H1 (cell line): ENCODE data around the gene FBLN2. TPM values are rescaled to one million over a fixed set of nuclear protein-coding genes. Genes with fewer than 3 reads are reported as not detected.

Experiments
- ATF3 ChIP-seq: IDR thresholded peaks from 2 replicates; pipeline ENCODE4 v1.6.1; 2011; ENCODE audit warnings: low read depth, mild to moderate bottlenecking, low read length; ENCODE audit not compliant: insufficient read depth
- CHD7 ChIP-seq: fragments of 300-600 bp; sonication (generic); IDR thresholded peaks from 2 replicates; pipeline ENCODE4 v1.7.1; 2012; ENCODE audit warnings: low read length, moderate library complexity, mild to moderate bottlenecking, inconsistent platforms; ENCODE audit not compliant: insufficient replicate concordance
- EZH2 ChIP-seq: fragments of 200-600 bp; sonication (generic); IDR thresholded peaks from 2 replicates; pipeline ENCODE4 v1.7.1; 2012; ENCODE audit warnings: low read depth, mild to moderate bottlenecking, moderate library complexity, low read length, inconsistent platforms; ENCODE audit not compliant: severe bottlenecking
- JUND ChIP-seq: IDR thresholded peaks from 2 replicates; pipeline ENCODE4 v1.6.1; 2011; ENCODE audit warnings: mild to moderate bottlenecking, improper control_type of control experiment, low read length
- POLR2A ChIP-seq, 2 experiments: IDR thresholded peaks; 1 replicate in 1 of 2; 2 replicates in 1 of 2; pipeline ENCODE4 v1.6.1; 2011; ENCODE audit warnings: low read depth in 2 of 2, low read length in 2 of 2, mild to moderate bottlenecking in 2 of 2; ENCODE audit errors: control extremely low read depth in 1 of 2
- SIX5 ChIP-seq: IDR thresholded peaks from 2 replicates; pipeline ENCODE4 v1.6.1; 2011; ENCODE audit warnings: mild to moderate bottlenecking, low read depth, low read length
- polyA plus RNA-seq, 7 experiments: library from polyadenylated mRNA; depleted of rRNA in 3 of 7; stranded (reverse) in 5 of 7; unstranded in 2 of 7; fragments of >200 nt in 5 of 7; fragments of 200-250 nt in 2 of 7; gene quantifications; 1 replicate in 5 of 7; 2 replicates in 1 of 7; 4 replicates in 1 of 7; pipeline versions ENCODE4 v1.2.1 to v1.2.3, GENCODE V29; 2011 to 2013; ENCODE audit warnings: missing spikeins in 2 of 7, mixed read lengths in 2 of 7
- total RNA-seq: library from RNA; stranded (reverse); fragmentation: NEBNext Ultra II Directional; extraction: Animal tissue kit (Norgen Biotek cat#: 25700); gene quantifications from 2 replicates; pipeline ENCODE4 v1.2.1, GENCODE V29; 2021

The FBLN2 gene
- total and polyA plus RNA-seq, 2 of the 8 experiments (the other 6 are each of a cell fraction or from before 2014, with no cell fraction given) = 17.4 to 24.2 TPM

DNA sequence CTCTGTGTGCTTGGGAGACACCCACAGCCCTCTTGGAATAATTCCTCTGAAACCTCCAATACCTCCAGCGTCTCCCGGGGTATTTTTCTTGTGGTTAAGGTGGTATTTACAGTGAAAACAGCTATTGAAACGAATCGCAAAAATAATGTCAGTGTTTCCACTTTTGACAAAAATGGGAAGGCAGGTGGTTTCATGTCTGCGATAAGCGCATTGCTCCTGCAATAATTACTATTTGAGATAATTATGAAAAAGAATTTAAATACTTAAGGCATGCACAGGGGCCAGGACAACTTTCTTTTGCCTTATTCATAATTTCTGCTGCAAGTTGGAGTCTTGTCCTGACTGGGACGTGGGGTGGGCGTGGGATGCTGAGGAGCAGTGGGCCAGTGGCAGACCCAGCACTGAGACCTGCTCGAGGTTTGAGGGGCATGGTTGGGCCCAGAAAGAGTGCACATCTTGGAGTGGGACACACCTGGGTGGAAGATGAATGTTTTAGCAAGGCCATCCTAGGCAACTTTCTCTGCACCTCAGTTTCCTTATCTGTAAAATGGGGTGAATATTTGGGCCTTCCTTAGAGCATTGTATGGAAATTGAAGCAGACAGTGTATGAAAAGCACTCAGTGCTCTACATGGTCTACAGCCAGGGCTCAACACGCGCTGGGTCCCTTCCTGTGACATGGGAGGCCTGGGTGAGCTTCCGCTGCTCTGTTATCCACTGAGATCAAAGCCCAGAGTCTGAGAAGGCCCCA is 110.5 kb downstream of the FBLN2 start (continued):
- TF ChIP-seq ATF3 = no peak
- TF ChIP-seq EZH2 = no peak
- no peak for TF ChIP-seq JUND
- TF ChIP-seq CHD7 = no peak
- no peak for TF ChIP-seq SIX5
- TF ChIP-seq POLR2A (IDR thresholded peaks at IDR 0.05; ENCODE audit: control extremely low read depth in 1 of 2, low read depth in 2 of 2, low read length in 2 of 2) = no peak
- TF ChIP-seq, all 59 proteins: peak for 0
